Fibroblast of upper back skin (primary cell): ENCODE measurements around the gene CNPY2.
"Not testable (repeated sequence)": the region's sequence is repeated elsewhere in the genome, so short reads cannot be mapped to it uniquely, and the experiment has no call there.

ENCODE experiments used
- DNase-seq: peaks from one replicate; pipeline ENCODE4 v3.0.0-alpha.2; 2013

CNPY2 gene

GRCh38 chr12:56315622-56316473, at the start of gene CNPY2:
Gene CNPY2 (minus strand): TSS chr12:56315988. CDS start chr12:56315217, 771 bp downstream.
- peak; percentile 97 for DNase-seq

GRCh38 chr12:56362130-56363059, 46.6 kb upstream of the CNPY2 start, which contains the start of gene APOF:
Gene APOF (minus strand): TSS chr12:56362857. CDS start chr12:56362745, 112 bp downstream.
- no peak for DNase-seq

GRCh38 chr12:56361487-56362129, 45.8 kb upstream of the CNPY2 start:
- no peak for DNase-seq

GRCh38 chr12:56359851-56360767, 44.3 kb upstream of the CNPY2 start, which contains the start of gene STAT2:
Gene STAT2 (minus strand): TSS chr12:56360107. CDS start chr12:56356571, 3,536 bp downstream.
- peak; percentile 100 for DNase-seq

GRCh38 chr12:56358836-56359532, 43.2 kb upstream of the CNPY2 start:
- DNase-seq = peak; percentile 85

- no peak for DNase-seq
Observed at GRCh38 chr12:56351325-56351724, 35.5 kb upstream of the CNPY2 start.

GRCh38 chr12:56350662-56351061, 34.9 kb upstream of the CNPY2 start:
- DNase-seq = no peak

- DNase-seq = no peak
Observed at GRCh38 chr12:56348776-56349175, 33.0 kb upstream of the CNPY2 start.

GRCh38 chr12:56347255-56347654, 31.5 kb upstream of the CNPY2 start:
- DNase-seq = not testable (repeated sequence)

GRCh38 chr12:56346675-56347074, 30.9 kb upstream of the CNPY2 start:
- DNase-seq = no peak

GRCh38 chr12:56342290-56342689, 26.5 kb upstream of the CNPY2 start:
- DNase-seq = not testable (repeated sequence)

GRCh38 chr12:56341616-56342015, 25.8 kb upstream of the CNPY2 start:
- DNase-seq = no peak

- no peak for DNase-seq
Observed at GRCh38 chr12:56339158-56339422, 23.3 kb upstream of the CNPY2 start.

- peak; percentile 24 for DNase-seq
Observed at GRCh38 chr12:56338308-56339157, 22.7 kb upstream of the CNPY2 start, which contains the start of gene IL23A. Gene IL23A (plus strand): TSS chr12:56338884. CDS start chr12:56339045, 161 bp downstream.

GRCh38 chr12:56337753-56338251, 22.0 kb upstream of the CNPY2 start:
- DNase-seq = no peak

- no peak for DNase-seq
Observed at GRCh38 chr12:56336361-56337167, 20.8 kb upstream of the CNPY2 start.

GRCh38 chr12:56335527-56335926, 19.7 kb upstream of the CNPY2 start:
- DNase-seq = not testable (repeated sequence)

- DNase-seq = no peak
Observed at GRCh38 chr12:56334490-56334793, 18.7 kb upstream of the CNPY2 start.
